Measurements from ENCODE around the gene KCNH1. TPM values are rescaled to one million over a fixed set of nuclear protein-coding genes. Genes with fewer than 3 reads are reported as not detected.

Gene KCNH1
- total RNA-seq, 2 donors from 2014 or later: 0.68 to 1.2 TPM

DNA sequence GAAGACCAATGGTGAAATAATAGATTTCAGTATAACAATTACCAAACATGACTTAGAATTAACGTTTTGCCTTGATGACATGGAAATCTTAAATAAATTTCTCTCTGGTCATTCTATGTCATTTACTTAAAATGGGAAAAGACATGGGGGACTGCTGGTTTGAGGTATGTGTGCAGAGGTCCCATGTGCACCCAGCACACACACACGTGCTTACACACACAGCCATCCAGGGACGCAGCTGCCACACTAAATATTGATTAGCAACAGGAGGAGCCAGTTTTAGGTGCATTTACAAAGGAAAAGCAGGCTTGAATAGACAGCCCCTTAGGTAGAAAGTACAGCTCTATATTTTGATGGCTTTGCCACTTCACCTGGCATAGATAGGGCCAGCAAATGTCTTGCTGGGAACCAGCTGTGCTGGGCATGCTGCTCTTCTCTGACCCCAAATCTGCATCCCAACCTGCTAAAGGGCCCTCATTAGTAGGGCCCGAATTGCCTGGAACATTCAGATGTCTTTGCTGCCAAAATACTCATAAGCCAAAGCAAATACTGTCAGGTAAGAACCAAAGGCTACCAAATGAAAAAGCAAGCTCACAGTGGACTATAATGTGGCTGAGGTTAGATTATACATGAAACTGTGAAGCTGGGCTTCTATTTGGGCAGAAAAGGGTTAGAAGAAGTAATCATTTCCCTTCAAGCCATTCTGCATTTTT, 405.4 kb downstream of the KCNH1 start:
- H3K27me3 ChIP-seq (replicated peaks; ENCODE audit: insufficient read depth): no peaks in the 10 kb centered on the region
- WGBS: 75% methylated on average over 4 of the region's 4 CpGs
- no peak for DNase-seq (ENCODE audit: low spot score)
- intact Hi-C loops (cut with DNase I): no loop called here
- no peaks in the 10 kb centered on the region for H3K9me3 ChIP-seq
- no peaks in the 10 kb centered on the region for H3K4me1 ChIP-seq (replicated peaks)
- no peaks in the 10 kb centered on the region for H3K36me3 ChIP-seq
- H3K27ac ChIP-seq: no peak overlapping the region
- H3K4me3 ChIP-seq: no peak overlapping the region
- no peak for TF ChIP-seq POLR2A (IDR thresholded peaks at IDR 0.05)
- no peak for TF ChIP-seq POLR2AphosphoS5 (IDR thresholded peaks at IDR 0.05)
- TF ChIP-seq, protein P1, sequence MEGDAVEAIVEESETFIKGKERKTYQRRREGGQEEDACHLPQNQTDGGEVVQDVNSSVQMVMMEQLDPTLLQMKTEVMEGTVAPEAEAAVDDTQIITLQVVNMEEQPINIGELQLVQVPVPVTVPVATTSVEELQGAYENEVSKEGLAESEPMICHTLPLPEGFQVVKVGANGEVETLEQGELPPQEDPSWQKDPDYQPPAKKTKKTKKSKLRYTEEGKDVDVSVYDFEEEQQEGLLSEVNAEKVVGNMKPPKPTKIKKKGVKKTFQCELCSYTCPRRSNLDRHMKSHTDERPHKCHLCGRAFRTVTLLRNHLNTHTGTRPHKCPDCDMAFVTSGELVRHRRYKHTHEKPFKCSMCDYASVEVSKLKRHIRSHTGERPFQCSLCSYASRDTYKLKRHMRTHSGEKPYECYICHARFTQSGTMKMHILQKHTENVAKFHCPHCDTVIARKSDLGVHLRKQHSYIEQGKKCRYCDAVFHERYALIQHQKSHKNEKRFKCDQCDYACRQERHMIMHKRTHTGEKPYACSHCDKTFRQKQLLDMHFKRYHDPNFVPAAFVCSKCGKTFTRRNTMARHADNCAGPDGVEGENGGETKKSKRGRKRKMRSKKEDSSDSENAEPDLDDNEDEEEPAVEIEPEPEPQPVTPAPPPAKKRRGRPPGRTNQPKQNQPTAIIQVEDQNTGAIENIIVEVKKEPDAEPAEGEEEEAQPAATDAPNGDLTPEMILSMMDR (IDR thresholded peaks at IDR 0.05): no peak

GRCh38 chr1:210727709-210728108, 406.2 kb downstream of the KCNH1 start:
- no peak overlapping the region for H3K27ac ChIP-seq
- 52% methylated on average over 2 of the region's 2 CpGs for whole genome bisulfite sequencing
- no peaks in the 10 kb centered on the region for H3K9me3 ChIP-seq
- no peaks in the 10 kb centered on the region for H3K4me1 ChIP-seq (replicated peaks)
- H3K27me3 ChIP-seq (replicated peaks; ENCODE audit: insufficient read depth): no peaks in the 10 kb centered on the region
- H3K4me3 ChIP-seq: no peak overlapping the region
- no peak for DNase-seq (ENCODE audit: low spot score)
- TF ChIP-seq POLR2A (IDR thresholded peaks at IDR 0.05): no peak
- TF ChIP-seq, protein P1 (IDR thresholded peaks at IDR 0.05): no peak
- TF ChIP-seq POLR2AphosphoS5 (IDR thresholded peaks at IDR 0.05): no peak
- intact Hi-C loops (cut with DNase I): no loop called here
- no peaks in the 10 kb centered on the region for H3K36me3 ChIP-seq

DNA sequence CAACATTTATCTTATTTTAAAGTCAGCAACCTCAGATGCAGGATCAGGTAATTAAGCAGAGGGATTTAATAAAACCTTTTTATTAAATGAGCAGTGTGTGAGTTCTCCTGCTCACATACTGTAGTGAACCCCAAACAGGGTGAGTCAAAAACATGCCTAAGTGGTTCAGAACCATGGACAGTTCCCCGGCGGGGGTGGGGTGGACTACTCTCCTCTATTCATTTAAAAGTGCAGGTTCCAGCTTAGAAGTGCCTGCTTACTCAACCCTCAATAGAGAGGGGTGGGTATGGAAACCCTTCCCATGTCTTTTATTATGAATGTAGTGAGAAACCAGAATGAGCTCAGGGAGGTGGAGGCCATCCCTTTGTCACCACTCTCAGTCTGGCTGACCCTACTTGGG, 407.3 kb downstream of the KCNH1 start:
- WGBS: 0% methylated on average over 2 of the region's 2 CpGs
- intact Hi-C loops (cut with DNase I): no loop called here
- TF ChIP-seq, protein P1 (IDR thresholded peaks at IDR 0.05): no peak
- TF ChIP-seq POLR2A (IDR thresholded peaks at IDR 0.05): no peak
- TF ChIP-seq POLR2AphosphoS5 (IDR thresholded peaks at IDR 0.05): no peak

GRCh38 chr1:210724768-210725167, 409.2 kb downstream of the KCNH1 start:
- intact Hi-C loops (cut with DNase I): no loop called here
- DNase-seq (ENCODE audit: low spot score): no peak
- H3K4me1 ChIP-seq (replicated peaks): no peaks in the 10 kb centered on the region
- TF ChIP-seq, protein P1 (IDR thresholded peaks at IDR 0.05): no peak
- TF ChIP-seq POLR2AphosphoS5 (IDR thresholded peaks at IDR 0.05) (no peak), POLR2A (IDR thresholded peaks at IDR 0.05) (no peak)
- no peak overlapping the region for H3K4me3 ChIP-seq
- H3K27me3 ChIP-seq (replicated peaks; ENCODE audit: insufficient read depth): no peaks in the 10 kb centered on the region
- no peaks in the 10 kb centered on the region for H3K36me3 ChIP-seq
- 81% methylated on average over 2 of the region's 2 CpGs for WGBS
- H3K9me3 ChIP-seq: no peaks in the 10 kb centered on the region
- no peak overlapping the region for H3K27ac ChIP-seq

More for the DNA sequence above, 407.3 kb downstream of the KCNH1 start:
- Histone ChIP-seq H3K4me1 (replicated peaks) (no peaks in the 10 kb centered on the region), H3K9me3 (no peaks in the 10 kb centered on the region), H3K4me3 (no peak overlapping the region), H3K36me3 (no peaks in the 10 kb centered on the region), H3K27me3 (replicated peaks; ENCODE audit: insufficient read depth) (no peaks in the 10 kb centered on the region), H3K27ac (no peak overlapping the region)
- no peak for DNase-seq (ENCODE audit: low spot score)

GRCh38 chr1:210723646-210724045, 410.3 kb downstream of the KCNH1 start:
- 35% methylated on average over 4 of the region's 4 CpGs for WGBS
- no peaks in the 10 kb centered on the region for H3K27me3 ChIP-seq (replicated peaks; ENCODE audit: insufficient read depth)
- H3K36me3 ChIP-seq: no peaks in the 10 kb centered on the region
- no peak for DNase-seq (ENCODE audit: low spot score)
- H3K4me1 ChIP-seq (replicated peaks): no peaks in the 10 kb centered on the region
- intact Hi-C loops (cut with DNase I): no loop called here
- H3K9me3 ChIP-seq: no peaks in the 10 kb centered on the region
- TF ChIP-seq POLR2A (IDR thresholded peaks at IDR 0.05): no peak
- TF ChIP-seq, protein P1 (IDR thresholded peaks at IDR 0.05): no peak
- TF ChIP-seq POLR2AphosphoS5 (IDR thresholded peaks at IDR 0.05): no peak
- no peak overlapping the region for H3K4me3 ChIP-seq
- no peak overlapping the region for H3K27ac ChIP-seq

Data from prostate gland (tissue), 2 donors.